Neural cell (in vitro differentiated cells): ENCODE measurements around the gene PTPN3. TPM values are rescaled to one million over a fixed set of nuclear protein-coding genes. Genes with fewer than 3 reads are reported as not detected.

Experiments used
- H2AFZ ChIP-seq: fragments of 200-600, 300-800 bp; sonication (generic), shearing (Covaris generic); 2 replicates; pipeline ENCODE4 v1.6.0; 2014; ENCODE audit warnings: low read depth, mild to moderate bottlenecking, antibody characterized with exemption, low read length, moderate library complexity
- H3F3A ChIP-seq: fragments of 200-600 bp; shearing (Covaris generic); 2 replicates; pipeline ENCODE4 v1.6.1; 2016; ENCODE audit warnings: mild to moderate bottlenecking, moderate library complexity, mixed read lengths, antibody characterized with exemption, low read length; ENCODE audit not compliant: insufficient read depth, poor library complexity, severe bottlenecking
- H3K27ac ChIP-seq: fragments of 200-600, 300-800 bp; sonication (generic), shearing (Covaris generic); 2 replicates; pipeline ENCODE4 v1.5.1; 2014; ENCODE audit warnings: mild to moderate bottlenecking, low read length, moderate library complexity
- H3K27me3 ChIP-seq: fragments of 300-800, 200-600 bp; sonication (generic), shearing (Covaris generic); 2 replicates; pipeline ENCODE4 v1.6.0; 2014; ENCODE audit warnings: mild to moderate bottlenecking, low read depth, low read length, moderate library complexity; ENCODE audit not compliant: insufficient read depth
- H3K36me3 ChIP-seq: fragments of 300-800, 200-600 bp; sonication (generic), shearing (Covaris generic); 2 replicates; pipeline ENCODE4 v1.5.1; 2014; ENCODE audit warnings: mild to moderate bottlenecking, antibody characterized with exemption, low read length, moderate library complexity; ENCODE audit not compliant: insufficient read depth
- H3K4me2 ChIP-seq: fragments of 300-800, 200-600 bp; sonication (generic), shearing (Covaris generic); 2 replicates; pipeline ENCODE4 v1.6.0; 2014; ENCODE audit warnings: mild to moderate bottlenecking, low read length
- H3K4me3 ChIP-seq: fragments of 300-800, 200-600 bp; sonication (generic), shearing (Covaris generic); 2 replicates; pipeline ENCODE4 v1.5.1; 2014; ENCODE audit warnings: mild to moderate bottlenecking, low read length, moderate library complexity
- H3K79me2 ChIP-seq: fragments of 200-600 bp; shearing (Covaris generic); replicated peaks from 2 replicates; pipeline ENCODE4 v1.6.0; 2014; ENCODE audit warnings: mild to moderate bottlenecking, low read length, moderate library complexity; ENCODE audit not compliant: insufficient read depth
- H3K9ac ChIP-seq: fragments of 300-800, 200-600 bp; sonication (generic), shearing (Covaris generic); 2 replicates; pipeline ENCODE4 v1.6.1; 2016; ENCODE audit warnings: mild to moderate bottlenecking, low read length, mixed read lengths
- H3K9me2 ChIP-seq: fragments of 200-600 bp; shearing (Covaris generic); 2 replicates; pipeline ENCODE4 v1.6.1; 2016; ENCODE audit warnings: mild to moderate bottlenecking, low read length, mixed read lengths; ENCODE audit not compliant: insufficient read depth
- H3K9me3 ChIP-seq: fragments of 200-600, 300-800 bp; sonication (generic), shearing (Covaris generic); 2 replicates; pipeline ENCODE4 v1.6.1; 2016; ENCODE audit warnings: mild to moderate bottlenecking, mixed run types, low read length, moderate library complexity, mixed read lengths
- H4K20me1 ChIP-seq: fragments of 200-600 bp; shearing (Covaris generic); 2 replicates; pipeline ENCODE4 v1.6.1; 2016; ENCODE audit warnings: mild to moderate bottlenecking, mixed run types; ENCODE audit not compliant: insufficient read depth
- CTCF ChIP-seq: fragments of 450-650 bp; IDR thresholded peaks from 2 replicates; pipeline ENCODE4 v1.5.1; 2014; ENCODE audit warnings: antibody characterized with exemption, mild to moderate bottlenecking, moderate library complexity; ENCODE audit not compliant: poor library complexity, severe bottlenecking
- EP300 ChIP-seq: fragments of 450-650 bp; conservative IDR thresholded peaks from 2 replicates; pipeline ENCODE4 v1.6.1; 2014; ENCODE audit warnings: antibody characterized with exemption, mild to moderate bottlenecking, moderate library complexity; ENCODE audit not compliant: poor library complexity, severe bottlenecking
- EZH2 ChIP-seq: fragments of 200-600, 300-800 bp; shearing (Covaris generic), sonication (generic); IDR thresholded peaks from 2 replicates; pipeline ENCODE4 v1.6.1; 2014; ENCODE audit warnings: antibody characterized with exemption, low read length, borderline replicate concordance, mild to moderate bottlenecking; ENCODE audit not compliant: insufficient read depth, poor library complexity, severe bottlenecking
- MXI1 ChIP-seq: fragments of 450-650 bp; conservative IDR thresholded peaks from 2 replicates; pipeline ENCODE4 v1.6.1; 2014; ENCODE audit warnings: antibody characterized with exemption, mild to moderate bottlenecking; ENCODE audit not compliant: poor library complexity, severe bottlenecking
- POLR2AphosphoS5 ChIP-seq: IDR thresholded peaks from 2 replicates; pipeline ENCODE4 v1.6.1; 2012
- RAD21 ChIP-seq: fragments of 450-650 bp; conservative IDR thresholded peaks from 2 replicates; pipeline ENCODE4 v1.6.1; 2014; ENCODE audit warnings: antibody characterized with exemption, mild to moderate bottlenecking, moderate library complexity
- SMC3 ChIP-seq: fragments of 450-650 bp; conservative IDR thresholded peaks from 2 replicates; pipeline ENCODE4 v1.6.1; 2014; ENCODE audit warnings: antibody characterized with exemption, mild to moderate bottlenecking, moderate library complexity; ENCODE audit not compliant: poor library complexity
- TAF1 ChIP-seq: IDR thresholded peaks from 2 replicates; pipeline ENCODE4 v1.6.1; 2012; ENCODE audit warnings: low read depth
- polyA plus RNA-seq: library from polyadenylated mRNA; depleted of rRNA; stranded (reverse); fragments of >200 nt; gene quantifications from 2 replicates; pipeline ENCODE4 v1.2.3, GENCODE V29; 2014
- TF ChIP-seq, protein P1 (sequence below): IDR thresholded peaks from 2 replicates; pipeline ENCODE4 v1.6.1; 2012; ENCODE audit warnings: borderline replicate concordance

PTPN3 gene
- polyA plus RNA-seq, 1 donor from 2014 or later: 3.8 TPM

GRCh38 chr9:109478051-109478563, 20.0 kb downstream of the PTPN3 start:
- no peaks in the 10 kb centered on the region for H3K9me3 ChIP-seq
- H3K9ac ChIP-seq: no peak overlapping the region
- no peak overlapping the region for H3K4me3 ChIP-seq
- TF ChIP-seq MXI1: no peak
- no peak for TF ChIP-seq EZH2
- TF ChIP-seq POLR2AphosphoS5: no peak
- no peak for TF ChIP-seq SMC3
- no peak for TF ChIP-seq TAF1
- TF ChIP-seq RAD21: no peak
- TF ChIP-seq, protein P1, sequence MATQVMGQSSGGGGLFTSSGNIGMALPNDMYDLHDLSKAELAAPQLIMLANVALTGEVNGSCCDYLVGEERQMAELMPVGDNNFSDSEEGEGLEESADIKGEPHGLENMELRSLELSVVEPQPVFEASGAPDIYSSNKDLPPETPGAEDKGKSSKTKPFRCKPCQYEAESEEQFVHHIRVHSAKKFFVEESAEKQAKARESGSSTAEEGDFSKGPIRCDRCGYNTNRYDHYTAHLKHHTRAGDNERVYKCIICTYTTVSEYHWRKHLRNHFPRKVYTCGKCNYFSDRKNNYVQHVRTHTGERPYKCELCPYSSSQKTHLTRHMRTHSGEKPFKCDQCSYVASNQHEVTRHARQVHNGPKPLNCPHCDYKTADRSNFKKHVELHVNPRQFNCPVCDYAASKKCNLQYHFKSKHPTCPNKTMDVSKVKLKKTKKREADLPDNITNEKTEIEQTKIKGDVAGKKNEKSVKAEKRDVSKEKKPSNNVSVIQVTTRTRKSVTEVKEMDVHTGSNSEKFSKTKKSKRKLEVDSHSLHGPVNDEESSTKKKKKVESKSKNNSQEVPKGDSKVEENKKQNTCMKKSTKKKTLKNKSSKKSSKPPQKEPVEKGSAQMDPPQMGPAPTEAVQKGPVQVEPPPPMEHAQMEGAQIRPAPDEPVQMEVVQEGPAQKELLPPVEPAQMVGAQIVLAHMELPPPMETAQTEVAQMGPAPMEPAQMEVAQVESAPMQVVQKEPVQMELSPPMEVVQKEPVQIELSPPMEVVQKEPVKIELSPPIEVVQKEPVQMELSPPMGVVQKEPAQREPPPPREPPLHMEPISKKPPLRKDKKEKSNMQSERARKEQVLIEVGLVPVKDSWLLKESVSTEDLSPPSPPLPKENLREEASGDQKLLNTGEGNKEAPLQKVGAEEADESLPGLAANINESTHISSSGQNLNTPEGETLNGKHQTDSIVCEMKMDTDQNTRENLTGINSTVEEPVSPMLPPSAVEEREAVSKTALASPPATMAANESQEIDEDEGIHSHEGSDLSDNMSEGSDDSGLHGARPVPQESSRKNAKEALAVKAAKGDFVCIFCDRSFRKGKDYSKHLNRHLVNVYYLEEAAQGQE: no peak
- TF ChIP-seq CTCF: no peak
- no peak overlapping the region for H3K27ac ChIP-seq
- no peaks in the 10 kb centered on the region for H3K9me2 ChIP-seq
- H4K20me1 ChIP-seq: no peaks in the 10 kb centered on the region
- no peaks in the 10 kb centered on the region for H3K79me2 ChIP-seq
- no peaks in the 10 kb centered on the region for H3K27me3 ChIP-seq
- no peaks in the 10 kb centered on the region for H3F3A ChIP-seq
- no peak overlapping the region for H2AFZ ChIP-seq
- H3K4me2 ChIP-seq: no peak overlapping the region
- H3K36me3 ChIP-seq: no peaks in the 10 kb centered on the region

DNA sequence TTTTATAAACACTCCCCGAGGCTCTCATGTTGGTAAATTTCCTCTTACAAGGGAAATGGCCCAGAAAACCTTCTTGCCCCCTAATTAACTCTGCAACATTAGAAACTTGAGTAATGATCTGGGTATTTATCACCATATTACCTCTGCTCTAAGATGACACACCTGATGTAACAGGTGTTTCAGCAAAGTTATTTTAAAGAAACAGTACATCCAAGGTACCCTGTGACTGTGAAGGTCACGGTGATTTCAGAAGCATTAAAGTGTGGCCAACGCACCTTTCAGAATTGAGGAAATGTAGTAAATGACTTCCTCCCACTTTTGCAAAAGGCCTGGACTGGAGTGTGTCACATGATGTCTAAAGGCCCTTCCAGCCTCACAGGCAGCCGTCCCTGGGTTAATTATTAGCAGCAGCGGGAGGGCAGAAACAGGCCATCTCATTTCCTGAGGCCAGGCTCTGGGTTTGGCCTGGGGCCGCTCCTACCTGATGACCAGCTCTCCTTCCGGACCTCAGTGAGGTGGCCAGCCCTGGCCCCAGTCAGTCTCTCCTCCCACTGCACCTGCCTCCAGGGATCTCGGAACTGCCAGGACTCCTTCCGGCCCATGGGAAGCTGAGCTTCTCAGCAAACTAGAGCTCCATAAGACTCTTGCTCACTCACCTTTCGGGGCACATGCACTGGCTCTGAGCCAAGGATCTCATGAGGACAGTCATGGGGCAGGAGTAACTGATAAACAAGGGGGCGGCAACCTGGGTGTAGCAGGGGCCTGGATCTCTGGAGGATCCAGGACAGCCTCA, 20.7 kb downstream of the PTPN3 start:
- no peak overlapping the region for H3K9ac ChIP-seq
- H3K36me3 ChIP-seq: no peaks in the 10 kb centered on the region
- H3K27ac ChIP-seq: no peak overlapping the region
- no peaks in the 10 kb centered on the region for H3K9me3 ChIP-seq
- no peaks in the 10 kb centered on the region for H3F3A ChIP-seq
- TF ChIP-seq MXI1 (no peak), EP300 (no peak), RAD21 (no peak), EZH2 (no peak), POLR2AphosphoS5 (no peak), SMC3 (no peak), TAF1 (no peak), CTCF (no peak)
- TF ChIP-seq, protein P1: no peak
- H4K20me1 ChIP-seq: no peaks in the 10 kb centered on the region
- H3K27me3 ChIP-seq: no peaks in the 10 kb centered on the region
- no peaks in the 10 kb centered on the region for H3K79me2 ChIP-seq
- H3K9me2 ChIP-seq: no peaks in the 10 kb centered on the region
- H3K4me3 ChIP-seq: no peak overlapping the region
- no peak overlapping the region for H3K4me2 ChIP-seq
- H2AFZ ChIP-seq: no peak overlapping the region
